Panc1 (cell line): ENCODE data around the gene RHBDF2. TPM values are rescaled to one million over a fixed set of nuclear protein-coding genes. Genes with fewer than 3 reads are reported as not detected.

ENCODE experiments used
- ATAC-seq: fragments of 200-7000 bp; cut with Tn5 transposase; 2 replicates; pipeline ENCODE4 v1.9.1; 2020; ENCODE audit warnings: mild to moderate bottlenecking, moderate library complexity
- BruUV-seq: library from RNA; stranded (reverse); fragments of 400-500 nt; replicated peaks from 2 replicates; lab custom pipeline; 2021; lab: Mats Ljungman, UMichigan
- CTCF ChIA-PET: fragments of 300-600 bp; sonication (Branson Sonifier 250); formaldehyde crosslinking; loops from one replicate; lab custom pipeline; 2022; ENCODE audit warnings: antibody characterized with exemption; lab: Charles Lee
- POLR2A ChIA-PET: fragments of 300-600 bp; sonication (Branson Sonifier 250); formaldehyde crosslinking; loops from one replicate; lab custom pipeline; 2022; ENCODE audit warnings: antibody characterized with exemption; lab: Charles Lee
- DNase-seq: peaks from one replicate; pipeline ENCODE4 v3.0.0-alpha.2; 2010; ENCODE audit warnings: low read depth, low spot score
- H3K27ac ChIP-seq: 2 replicates; pipeline ENCODE4 v1.5.1; 2011; ENCODE audit warnings: mild to moderate bottlenecking, low read length, inconsistent platforms
- H3K27me3 ChIP-seq: fragments of 200-500 bp; sonication (Bioruptor generic); 2 replicates; pipeline ENCODE4 v1.6.0; 2014; ENCODE audit warnings: low read length, inconsistent platforms; ENCODE audit not compliant: control insufficient read depth, insufficient read depth
- H3K36me3 ChIP-seq: fragments of 200-500 bp; sonication (Bioruptor generic); 2 replicates; pipeline ENCODE4 v1.5.1; 2014; ENCODE audit warnings: inconsistent platforms, mild to moderate bottlenecking, low read length, moderate library complexity; ENCODE audit not compliant: control insufficient read depth, insufficient read depth
- H3K4me1 ChIP-seq: 2 replicates; pipeline ENCODE4 v1.5.1; 2011; ENCODE audit warnings: inconsistent platforms, mild to moderate bottlenecking, low read length, moderate library complexity; ENCODE audit not compliant: control insufficient read depth, insufficient read depth
- H3K4me3 ChIP-seq, 2 experiments: 2 replicates each; pipeline ENCODE4 v1.5.1; 2011 to 2012; ENCODE audit warnings: low read depth in 2 of 2, low read length in 2 of 2, mild to moderate bottlenecking in 2 of 2, inconsistent platforms in 1 of 2, moderate library complexity in 1 of 2
- H3K9me3 ChIP-seq: fragments of 200-500 bp; sonication (Bioruptor generic); 2 replicates; pipeline ENCODE4 v1.5.1; 2014; ENCODE audit warnings: low read depth, mild to moderate bottlenecking, inconsistent platforms, low read length, moderate library complexity; ENCODE audit not compliant: control insufficient read depth, insufficient read depth
- CTCF ChIP-seq: fragments of 450-650 bp; IDR thresholded peaks from 2 replicates; pipeline ENCODE4 v1.5.1; 2017; ENCODE audit warnings: mild to moderate bottlenecking
- POLR2AphosphoS5 ChIP-seq: IDR thresholded peaks from 2 replicates; pipeline ENCODE4 v1.6.1; 2012; ENCODE audit warnings: mild to moderate bottlenecking, low read depth, low read length, moderate library complexity
- REST ChIP-seq, 2 experiments: IDR thresholded peaks; 2 replicates each; pipeline ENCODE4 v1.6.1; 2011 to 2012; ENCODE audit warnings: low read depth in 2 of 2, control low read depth in 1 of 2, low read length in 1 of 2, mild to moderate bottlenecking in 1 of 2, moderate library complexity in 1 of 2; ENCODE audit not compliant: insufficient read depth in 1 of 2
- SIN3A ChIP-seq: IDR thresholded peaks from 2 replicates; pipeline ENCODE4 v1.6.1; 2012; ENCODE audit warnings: low read depth, mild to moderate bottlenecking, low read length, moderate library complexity, borderline replicate concordance; ENCODE audit not compliant: insufficient read depth
- TCF7L2 ChIP-seq: IDR thresholded peaks from 2 replicates; pipeline ENCODE4 v1.6.1; 2011; ENCODE audit warnings: mild to moderate bottlenecking, low read depth, low read length, inconsistent platforms
- in situ Hi-C: cut with HindIII; loops from 2 replicates; pipeline ENCODE4 v1.10.0; 2016; ENCODE audit warnings: low sequenced_read_pairs, low pct_unique_long_range_greater_than_20kb
- intact Hi-C: fragments of 100-400 bp; cut with micrococcal nuclease; formaldehyde crosslinking; loops from one replicate; pipeline ENCODE4 v1.10.0; 2022; ENCODE audit not compliant: unreplicated experiment
- total RNA-seq: library from RNA; stranded (reverse); gene quantifications from one replicate; pipeline ENCODE4 v1.2.1, GENCODE V29; 2021; ENCODE audit not compliant: unreplicated experiment

The RHBDF2 gene
- total RNA-seq, 1 experiment from 2014 or later = 67.8 TPM

GRCh38 chr17:76477576-76477975 lies 23.6 kb downstream of the RHBDF2 start:
- DNase-seq (no peak), ATAC-seq (no peak)
- Histone ChIP-seq H3K36me3 (no peaks in the 10 kb centered on the region), H3K27ac (no peak overlapping the region), H3K27me3 (no peaks in the 10 kb centered on the region), H3K9me3 (no peaks in the 10 kb centered on the region), H3K4me3 (no peak overlapping the region), H3K4me1 (no peaks in the 10 kb centered on the region)
- CTCF ChIA-PET = no interaction called here
- no TSS peak for BruUV-seq
- POLR2A ChIA-PET = interaction anchor here (0.6 kb wide), 1 partner anchor 451 kb away, joined by 7 read pairs; no protein-coding TSS in a partner anchor
- intact Hi-C loops (no loop called here), in situ Hi-C loops (no loop called here)
- TF ChIP-seq REST (IDR thresholded peaks at IDR 0.05; ENCODE audit: insufficient read depth in 1 of 2, low read depth in 2 of 2, low read length in 1 of 2) (no peak), POLR2AphosphoS5 (no peak), CTCF (no peak), TCF7L2 (no peak), SIN3A (no peak)

- Histone ChIP-seq H3K27me3 (no peaks in the 10 kb centered on the region), H3K4me1 (no peaks in the 10 kb centered on the region), H3K4me3 (no peak overlapping the region), H3K27ac (no peak overlapping the region), H3K9me3 (no peaks in the 10 kb centered on the region), H3K36me3 (no peaks in the 10 kb centered on the region)
- DNase-seq (no peak), ATAC-seq (no peak)
- ChIA-PET CTCF (interaction anchor here (0.5 kb wide), 1 partner anchor 112 kb away, joined by 4 read pairs; no protein-coding TSS in a partner anchor), POLR2A (no interaction called here)
- in situ Hi-C loops (no loop called here), intact Hi-C loops (no loop called here)
- BruUV-seq = no TSS peak
- TF ChIP-seq REST (IDR thresholded peaks at IDR 0.05; ENCODE audit: insufficient read depth in 1 of 2, low read depth in 2 of 2, low read length in 1 of 2) = no peak
- no peak for TF ChIP-seq TCF7L2
- TF ChIP-seq POLR2AphosphoS5 = no peak
- TF ChIP-seq SIN3A = no peak
- TF ChIP-seq CTCF = no peak
These were observed 24.5 kb downstream of the RHBDF2 start for GRCh38 chr17:76476736-76477135.
